Neural progenitor cell (in vitro differentiated cells): ENCODE results near the gene CFDP1.

ENCODE experiments used
- EZH2 ChIP-seq: fragments of 200-600 bp; sonication (generic); IDR thresholded peaks from 2 replicates; pipeline ENCODE4 v1.6.1; 2017; ENCODE audit warnings: antibody characterized with exemption, mild to moderate bottlenecking, moderate library complexity
- EZH2phosphoT487 ChIP-seq: fragments of 200-600 bp; sonication (generic); IDR thresholded peaks from 2 replicates; pipeline ENCODE4 v1.6.1; 2017; ENCODE audit warnings: antibody characterized with exemption
- TF ChIP-seq, protein P1 (sequence below): fragments of 200-600 bp; sonication (generic); IDR thresholded peaks from 2 replicates; pipeline ENCODE4 v1.5.1; 2017; ENCODE audit warnings: antibody characterized with exemption, mild to moderate bottlenecking

DNA sequence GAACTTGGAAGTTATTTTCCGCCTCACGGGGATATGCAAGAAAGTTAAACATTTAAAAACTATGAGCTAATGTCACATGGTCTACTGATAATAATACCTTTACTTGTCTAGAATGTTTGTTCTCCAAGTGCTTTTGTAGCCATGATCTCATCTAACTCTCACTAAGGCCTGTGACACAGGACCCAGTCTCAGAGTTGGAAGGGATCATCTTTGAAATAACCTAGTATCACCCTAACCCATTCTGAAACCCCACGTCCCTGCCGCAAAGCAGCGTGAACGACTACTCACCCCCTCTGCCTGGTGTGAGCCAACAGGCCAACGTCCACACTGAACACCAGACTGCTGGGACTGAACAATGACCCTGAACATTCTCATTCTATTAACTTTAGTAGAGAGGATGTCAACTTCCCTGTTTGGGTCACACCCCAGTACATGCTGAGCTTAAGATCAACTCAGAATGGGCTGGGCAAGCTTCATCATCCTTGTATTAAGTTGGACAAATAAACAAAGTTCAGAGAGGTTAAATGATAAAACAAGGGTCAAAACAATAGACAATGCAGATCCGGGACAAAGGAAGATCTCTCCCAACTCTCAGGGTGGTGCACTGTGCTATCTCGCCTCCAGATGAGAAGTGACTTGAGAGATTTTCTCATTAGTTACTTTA is 127.1 kb downstream of the CFDP1 start:
- TF ChIP-seq, protein P1, sequence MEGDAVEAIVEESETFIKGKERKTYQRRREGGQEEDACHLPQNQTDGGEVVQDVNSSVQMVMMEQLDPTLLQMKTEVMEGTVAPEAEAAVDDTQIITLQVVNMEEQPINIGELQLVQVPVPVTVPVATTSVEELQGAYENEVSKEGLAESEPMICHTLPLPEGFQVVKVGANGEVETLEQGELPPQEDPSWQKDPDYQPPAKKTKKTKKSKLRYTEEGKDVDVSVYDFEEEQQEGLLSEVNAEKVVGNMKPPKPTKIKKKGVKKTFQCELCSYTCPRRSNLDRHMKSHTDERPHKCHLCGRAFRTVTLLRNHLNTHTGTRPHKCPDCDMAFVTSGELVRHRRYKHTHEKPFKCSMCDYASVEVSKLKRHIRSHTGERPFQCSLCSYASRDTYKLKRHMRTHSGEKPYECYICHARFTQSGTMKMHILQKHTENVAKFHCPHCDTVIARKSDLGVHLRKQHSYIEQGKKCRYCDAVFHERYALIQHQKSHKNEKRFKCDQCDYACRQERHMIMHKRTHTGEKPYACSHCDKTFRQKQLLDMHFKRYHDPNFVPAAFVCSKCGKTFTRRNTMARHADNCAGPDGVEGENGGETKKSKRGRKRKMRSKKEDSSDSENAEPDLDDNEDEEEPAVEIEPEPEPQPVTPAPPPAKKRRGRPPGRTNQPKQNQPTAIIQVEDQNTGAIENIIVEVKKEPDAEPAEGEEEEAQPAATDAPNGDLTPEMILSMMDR = no peak
- TF ChIP-seq EZH2 (no peak), EZH2phosphoT487 (no peak)
